Measurements from ENCODE around the gene RHD. TPM values are rescaled to one million over a fixed set of nuclear protein-coding genes. Genes with fewer than 3 reads are reported as not detected.

Gene RHD
- total RNA-seq, 1 experiment from 2014 or later, result not detected

DNA sequence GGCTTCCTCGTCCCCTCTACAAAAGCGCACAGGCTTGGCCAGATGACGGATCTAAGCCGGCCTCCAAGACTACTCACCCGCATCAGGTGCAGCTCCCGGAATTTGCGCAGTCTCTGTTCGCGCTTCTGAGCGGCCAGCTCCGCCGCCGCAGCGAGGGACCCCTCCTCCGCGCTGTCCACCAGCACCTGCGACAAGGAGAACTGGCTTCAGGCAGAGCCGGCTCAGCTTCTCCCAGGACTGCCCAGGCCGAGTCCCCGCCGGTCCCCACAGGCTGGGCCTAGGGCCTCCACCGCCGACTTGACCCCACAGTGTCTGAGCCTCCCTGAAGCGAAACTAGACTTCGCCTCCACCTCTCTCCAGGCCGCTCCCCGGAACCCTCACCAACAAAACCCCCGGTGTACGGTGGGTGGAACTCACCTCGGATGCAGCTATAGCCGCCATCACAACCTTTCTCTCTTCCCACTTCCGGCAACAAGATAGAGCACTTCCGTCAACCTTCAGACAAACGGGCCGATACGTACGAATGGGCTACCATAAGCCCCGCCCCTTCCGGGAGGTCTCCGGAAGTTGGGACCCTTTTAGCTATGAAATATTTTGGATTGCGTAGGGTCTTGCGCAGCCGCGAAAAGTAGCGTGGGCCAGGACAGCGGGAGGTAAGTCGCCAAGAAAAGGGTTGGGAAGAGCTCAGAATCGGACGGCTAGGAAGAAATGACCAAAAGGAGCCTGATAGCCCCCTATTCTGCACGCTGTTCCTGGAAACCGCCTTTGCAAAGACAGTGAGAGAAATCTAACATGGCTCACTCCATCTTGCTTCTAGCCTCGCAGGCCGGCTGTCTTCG is 40.1 kb upstream of the RHD start, which contains the start of gene SYF2:
SYF2 (minus strand) TSS at position 476 of the 839 bp plus-strand sequence; CDS start at position 441, 35 bp downstream.
- H3K4me1 Mint-ChIP-seq, result peaks cover 14% of the 10 kb centered on the region
- H3K4me3 Mint-ChIP-seq, result no peak within 1 kb of the TSS
- peaks cover 31% of the 10 kb centered on the region for H3K36me3 Mint-ChIP-seq
- no peaks in the 10 kb centered on the region for H3K9me3 Mint-ChIP-seq
- no peak within 1 kb of the TSS; the same call in 1 of the 2 replicates for H3K27ac Mint-ChIP-seq
- 0 out of 2 replicates have a peak, but pooled peaks have one; percentile 46 for TF ChIP-seq ZNF232 (CRISPR knock-in tag; IDR thresholded peaks at IDR 0.05)
- TF ChIP-seq, protein P1, sequence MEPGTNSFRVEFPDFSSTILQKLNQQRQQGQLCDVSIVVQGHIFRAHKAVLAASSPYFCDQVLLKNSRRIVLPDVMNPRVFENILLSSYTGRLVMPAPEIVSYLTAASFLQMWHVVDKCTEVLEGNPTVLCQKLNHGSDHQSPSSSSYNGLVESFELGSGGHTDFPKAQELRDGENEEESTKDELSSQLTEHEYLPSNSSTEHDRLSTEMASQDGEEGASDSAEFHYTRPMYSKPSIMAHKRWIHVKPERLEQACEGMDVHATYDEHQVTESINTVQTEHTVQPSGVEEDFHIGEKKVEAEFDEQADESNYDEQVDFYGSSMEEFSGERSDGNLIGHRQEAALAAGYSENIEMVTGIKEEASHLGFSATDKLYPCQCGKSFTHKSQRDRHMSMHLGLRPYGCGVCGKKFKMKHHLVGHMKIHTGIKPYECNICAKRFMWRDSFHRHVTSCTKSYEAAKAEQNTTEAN (CRISPR knock-in tag; IDR thresholded peaks at IDR 0.05), result peak; percentile 72; the same call in 1 of the 2 replicates
- TF ChIP-seq, protein P2, sequence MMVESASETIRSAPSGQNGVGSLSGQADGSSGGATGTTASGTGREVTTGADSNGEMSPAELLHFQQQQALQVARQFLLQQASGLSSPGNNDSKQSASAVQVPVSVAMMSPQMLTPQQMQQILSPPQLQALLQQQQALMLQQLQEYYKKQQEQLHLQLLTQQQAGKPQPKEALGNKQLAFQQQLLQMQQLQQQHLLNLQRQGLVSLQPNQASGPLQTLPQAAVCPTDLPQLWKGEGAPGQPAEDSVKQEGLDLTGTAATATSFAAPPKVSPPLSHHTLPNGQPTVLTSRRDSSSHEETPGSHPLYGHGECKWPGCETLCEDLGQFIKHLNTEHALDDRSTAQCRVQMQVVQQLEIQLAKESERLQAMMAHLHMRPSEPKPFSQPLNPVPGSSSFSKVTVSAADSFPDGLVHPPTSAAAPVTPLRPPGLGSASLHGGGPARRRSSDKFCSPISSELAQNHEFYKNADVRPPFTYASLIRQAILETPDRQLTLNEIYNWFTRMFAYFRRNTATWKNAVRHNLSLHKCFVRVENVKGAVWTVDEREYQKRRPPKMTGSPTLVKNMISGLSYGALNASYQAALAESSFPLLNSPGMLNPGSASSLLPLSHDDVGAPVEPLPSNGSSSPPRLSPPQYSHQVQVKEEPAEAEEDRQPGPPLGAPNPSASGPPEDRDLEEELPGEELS (CRISPR knock-in tag; IDR thresholded peaks at IDR 0.05), result peak; percentile 58; the same call in 1 of the 2 replicates
- TF ChIP-seq, protein P3, sequence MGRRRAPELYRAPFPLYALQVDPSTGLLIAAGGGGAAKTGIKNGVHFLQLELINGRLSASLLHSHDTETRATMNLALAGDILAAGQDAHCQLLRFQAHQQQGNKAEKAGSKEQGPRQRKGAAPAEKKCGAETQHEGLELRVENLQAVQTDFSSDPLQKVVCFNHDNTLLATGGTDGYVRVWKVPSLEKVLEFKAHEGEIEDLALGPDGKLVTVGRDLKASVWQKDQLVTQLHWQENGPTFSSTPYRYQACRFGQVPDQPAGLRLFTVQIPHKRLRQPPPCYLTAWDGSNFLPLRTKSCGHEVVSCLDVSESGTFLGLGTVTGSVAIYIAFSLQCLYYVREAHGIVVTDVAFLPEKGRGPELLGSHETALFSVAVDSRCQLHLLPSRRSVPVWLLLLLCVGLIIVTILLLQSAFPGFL (CRISPR knock-in tag; IDR thresholded peaks at IDR 0.05; ENCODE audit: borderline replicate concordance), result no peak
- TF ChIP-seq, protein P4, sequence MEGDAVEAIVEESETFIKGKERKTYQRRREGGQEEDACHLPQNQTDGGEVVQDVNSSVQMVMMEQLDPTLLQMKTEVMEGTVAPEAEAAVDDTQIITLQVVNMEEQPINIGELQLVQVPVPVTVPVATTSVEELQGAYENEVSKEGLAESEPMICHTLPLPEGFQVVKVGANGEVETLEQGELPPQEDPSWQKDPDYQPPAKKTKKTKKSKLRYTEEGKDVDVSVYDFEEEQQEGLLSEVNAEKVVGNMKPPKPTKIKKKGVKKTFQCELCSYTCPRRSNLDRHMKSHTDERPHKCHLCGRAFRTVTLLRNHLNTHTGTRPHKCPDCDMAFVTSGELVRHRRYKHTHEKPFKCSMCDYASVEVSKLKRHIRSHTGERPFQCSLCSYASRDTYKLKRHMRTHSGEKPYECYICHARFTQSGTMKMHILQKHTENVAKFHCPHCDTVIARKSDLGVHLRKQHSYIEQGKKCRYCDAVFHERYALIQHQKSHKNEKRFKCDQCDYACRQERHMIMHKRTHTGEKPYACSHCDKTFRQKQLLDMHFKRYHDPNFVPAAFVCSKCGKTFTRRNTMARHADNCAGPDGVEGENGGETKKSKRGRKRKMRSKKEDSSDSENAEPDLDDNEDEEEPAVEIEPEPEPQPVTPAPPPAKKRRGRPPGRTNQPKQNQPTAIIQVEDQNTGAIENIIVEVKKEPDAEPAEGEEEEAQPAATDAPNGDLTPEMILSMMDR (IDR thresholded peaks at IDR 0.05), result no peak
- TF ChIP-seq GABPB1 (CRISPR knock-in tag; IDR thresholded peaks at IDR 0.05), result peak; percentile 83
- TF ChIP-seq, protein P5, sequence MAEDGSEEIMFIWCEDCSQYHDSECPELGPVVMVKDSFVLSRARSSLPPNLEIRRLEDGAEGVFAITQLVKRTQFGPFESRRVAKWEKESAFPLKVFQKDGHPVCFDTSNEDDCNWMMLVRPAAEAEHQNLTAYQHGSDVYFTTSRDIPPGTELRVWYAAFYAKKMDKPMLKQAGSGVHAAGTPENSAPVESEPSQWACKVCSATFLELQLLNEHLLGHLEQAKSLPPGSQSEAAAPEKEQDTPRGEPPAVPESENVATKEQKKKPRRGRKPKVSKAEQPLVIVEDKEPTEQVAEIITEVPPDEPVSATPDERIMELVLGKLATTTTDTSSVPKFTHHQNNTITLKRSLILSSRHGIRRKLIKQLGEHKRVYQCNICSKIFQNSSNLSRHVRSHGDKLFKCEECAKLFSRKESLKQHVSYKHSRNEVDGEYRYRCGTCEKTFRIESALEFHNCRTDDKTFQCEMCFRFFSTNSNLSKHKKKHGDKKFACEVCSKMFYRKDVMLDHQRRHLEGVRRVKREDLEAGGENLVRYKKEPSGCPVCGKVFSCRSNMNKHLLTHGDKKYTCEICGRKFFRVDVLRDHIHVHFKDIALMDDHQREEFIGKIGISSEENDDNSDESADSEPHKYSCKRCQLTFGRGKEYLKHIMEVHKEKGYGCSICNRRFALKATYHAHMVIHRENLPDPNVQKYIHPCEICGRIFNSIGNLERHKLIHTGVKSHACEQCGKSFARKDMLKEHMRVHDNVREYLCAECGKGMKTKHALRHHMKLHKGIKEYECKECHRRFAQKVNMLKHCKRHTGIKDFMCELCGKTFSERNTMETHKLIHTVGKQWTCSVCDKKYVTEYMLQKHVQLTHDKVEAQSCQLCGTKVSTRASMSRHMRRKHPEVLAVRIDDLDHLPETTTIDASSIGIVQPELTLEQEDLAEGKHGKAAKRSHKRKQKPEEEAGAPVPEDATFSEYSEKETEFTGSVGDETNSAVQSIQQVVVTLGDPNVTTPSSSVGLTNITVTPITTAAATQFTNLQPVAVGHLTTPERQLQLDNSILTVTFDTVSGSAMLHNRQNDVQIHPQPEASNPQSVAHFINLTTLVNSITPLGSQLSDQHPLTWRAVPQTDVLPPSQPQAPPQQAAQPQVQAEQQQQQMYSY (CRISPR knock-in tag; IDR thresholded peaks at IDR 0.05), result no peak
- TF ChIP-seq FOXP1 (CRISPR knock-in tag; IDR thresholded peaks at IDR 0.05; ENCODE audit: borderline replicate concordance), result peak; percentile 68
- TF ChIP-seq, protein P6, sequence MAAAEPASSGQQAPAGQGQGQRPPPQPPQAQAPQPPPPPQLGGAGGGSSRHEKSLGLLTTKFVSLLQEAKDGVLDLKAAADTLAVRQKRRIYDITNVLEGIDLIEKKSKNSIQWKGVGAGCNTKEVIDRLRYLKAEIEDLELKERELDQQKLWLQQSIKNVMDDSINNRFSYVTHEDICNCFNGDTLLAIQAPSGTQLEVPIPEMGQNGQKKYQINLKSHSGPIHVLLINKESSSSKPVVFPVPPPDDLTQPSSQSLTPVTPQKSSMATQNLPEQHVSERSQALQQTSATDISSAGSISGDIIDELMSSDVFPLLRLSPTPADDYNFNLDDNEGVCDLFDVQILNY (CRISPR knock-in tag; IDR thresholded peaks at IDR 0.05), result no peak
- TF ChIP-seq, protein P7, sequence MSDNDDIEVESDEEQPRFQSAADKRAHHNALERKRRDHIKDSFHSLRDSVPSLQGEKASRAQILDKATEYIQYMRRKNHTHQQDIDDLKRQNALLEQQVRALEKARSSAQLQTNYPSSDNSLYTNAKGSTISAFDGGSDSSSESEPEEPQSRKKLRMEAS (CRISPR knock-in tag; IDR thresholded peaks at IDR 0.05), result 0 out of 2 replicates have a peak, but pooled peaks have one; percentile 58
- TF ChIP-seq, protein P8, sequence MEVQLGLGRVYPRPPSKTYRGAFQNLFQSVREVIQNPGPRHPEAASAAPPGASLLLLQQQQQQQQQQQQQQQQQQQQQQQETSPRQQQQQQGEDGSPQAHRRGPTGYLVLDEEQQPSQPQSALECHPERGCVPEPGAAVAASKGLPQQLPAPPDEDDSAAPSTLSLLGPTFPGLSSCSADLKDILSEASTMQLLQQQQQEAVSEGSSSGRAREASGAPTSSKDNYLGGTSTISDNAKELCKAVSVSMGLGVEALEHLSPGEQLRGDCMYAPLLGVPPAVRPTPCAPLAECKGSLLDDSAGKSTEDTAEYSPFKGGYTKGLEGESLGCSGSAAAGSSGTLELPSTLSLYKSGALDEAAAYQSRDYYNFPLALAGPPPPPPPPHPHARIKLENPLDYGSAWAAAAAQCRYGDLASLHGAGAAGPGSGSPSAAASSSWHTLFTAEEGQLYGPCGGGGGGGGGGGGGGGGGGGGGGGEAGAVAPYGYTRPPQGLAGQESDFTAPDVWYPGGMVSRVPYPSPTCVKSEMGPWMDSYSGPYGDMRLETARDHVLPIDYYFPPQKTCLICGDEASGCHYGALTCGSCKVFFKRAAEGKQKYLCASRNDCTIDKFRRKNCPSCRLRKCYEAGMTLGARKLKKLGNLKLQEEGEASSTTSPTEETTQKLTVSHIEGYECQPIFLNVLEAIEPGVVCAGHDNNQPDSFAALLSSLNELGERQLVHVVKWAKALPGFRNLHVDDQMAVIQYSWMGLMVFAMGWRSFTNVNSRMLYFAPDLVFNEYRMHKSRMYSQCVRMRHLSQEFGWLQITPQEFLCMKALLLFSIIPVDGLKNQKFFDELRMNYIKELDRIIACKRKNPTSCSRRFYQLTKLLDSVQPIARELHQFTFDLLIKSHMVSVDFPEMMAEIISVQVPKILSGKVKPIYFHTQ (CRISPR knock-in tag; IDR thresholded peaks at IDR 0.05), result no peak
- peak; percentile 100 for TF ChIP-seq FOXK1 (CRISPR knock-in tag; IDR thresholded peaks at IDR 0.05)
- TF ChIP-seq SP1 (CRISPR knock-in tag; conservative IDR thresholded peaks at IDR 0.05), result peak; percentile 90
- no peak for TF ChIP-seq NFATC4 (CRISPR knock-in tag; IDR thresholded peaks at IDR 0.05)
- peak; percentile 72; the same call in 1 of the 2 replicates for TF ChIP-seq MYBL2 (CRISPR knock-in tag; IDR thresholded peaks at IDR 0.05)
- TF ChIP-seq TEAD4 (CRISPR knock-in tag; IDR thresholded peaks at IDR 0.05), result 0 out of 2 replicates have a peak, but pooled peaks have one; percentile 6
- TF ChIP-seq ESRRA (CRISPR knock-in tag; IDR thresholded peaks at IDR 0.05; ENCODE audit: borderline replicate concordance), result no peak
- TF ChIP-seq TEAD1 (CRISPR knock-in tag; IDR thresholded peaks at IDR 0.05), result peak; percentile 74
- ATAC-seq (peak; percentile 76), DNase-seq (ENCODE audit: low spot score) (peak; percentile 89)
- POLR2A ChIA-PET, result interaction anchor here (0.6 to 2.4 kb wide), 6 partner anchors 16 to 797 kb away, joined by 3 to 21 read pairs (median 3); partner anchors contain the start of genes CLIC4 and RSRP1
- CTCF ChIA-PET, result interaction anchor here (0.9 to 1.9 kb wide), 9 partner anchors 9 to 544 kb away, joined by 3 to 11 read pairs (median 4); partner anchors contain the start of gene RSRP1
- no peaks in the 10 kb centered on the region for H3K27me3 Mint-ChIP-seq (ENCODE audit: low read depth)

Data from WTC11 (cell line).